Measurements from ENCODE around the gene FMNL2. TPM values are rescaled to one million over a fixed set of nuclear protein-coding genes. Genes with fewer than 3 reads are reported as not detected.

Gene FMNL2
- total and polyA plus RNA-seq, 4 donors: 81.1 to 173 (median 146) TPM

GRCh38 chr2:152434395-152435182 is 99.6 kb downstream of the FMNL2 start:
- 86% methylated on average over 1 of the region's 1 CpG for WGBS (ENCODE audit: insufficient coverage)
- Histone ChIP-seq H3K4me1 (ENCODE audit: control insufficient read depth, insufficient read depth, low read length) (peaks cover 16% of the 10 kb centered on the region), H3K4me3 (ENCODE audit: low read depth, low read length) (no peak overlapping the region), H3K27me3 (ENCODE audit: control insufficient read depth, insufficient read depth, low read length) (no peaks in the 10 kb centered on the region), H3K36me3 (ENCODE audit: control insufficient read depth, insufficient read depth, low read length) (no peaks in the 10 kb centered on the region), H3K9me3 (ENCODE audit: control insufficient read depth, insufficient read depth, low read length) (no peaks in the 10 kb centered on the region), H3K27ac (ENCODE audit: low read depth, low read length) (peak overlapping the region; percentile 49)
- DNase-seq (ENCODE audit: low read depth in 4 of 6, low spot score in 6 of 6): no peak

GRCh38 chr2:152436148-152436547 is 101.2 kb downstream of the FMNL2 start:
- no peaks in the 10 kb centered on the region for H3K36me3 ChIP-seq (ENCODE audit: control insufficient read depth, insufficient read depth, low read length)
- 100% methylated on average over 1 of the region's 1 CpG for WGBS (ENCODE audit: insufficient coverage)
- H3K4me1 ChIP-seq (ENCODE audit: control insufficient read depth, insufficient read depth, low read length): peaks cover 11% of the 10 kb centered on the region
- DNase-seq (ENCODE audit: low read depth in 4 of 6, low spot score in 6 of 6): no peak
- H3K4me3 ChIP-seq (ENCODE audit: low read depth, low read length): no peak overlapping the region
- no peaks in the 10 kb centered on the region for H3K9me3 ChIP-seq (ENCODE audit: control insufficient read depth, insufficient read depth, low read length)
- H3K27ac ChIP-seq (ENCODE audit: low read depth, low read length): no peak overlapping the region
- H3K27me3 ChIP-seq (ENCODE audit: control insufficient read depth, insufficient read depth, low read length): no peaks in the 10 kb centered on the region

GRCh38 chr2:152437276-152438108 is 102.5 kb downstream of the FMNL2 start:
- H3K27me3 ChIP-seq (ENCODE audit: control insufficient read depth, insufficient read depth, low read length): no peaks in the 10 kb centered on the region
- no peak for DNase-seq (ENCODE audit: low read depth in 4 of 6, low spot score in 6 of 6)
- no peaks in the 10 kb centered on the region for H3K9me3 ChIP-seq (ENCODE audit: control insufficient read depth, insufficient read depth, low read length)
- peaks cover 8% of the 10 kb centered on the region for H3K4me1 ChIP-seq (ENCODE audit: control insufficient read depth, insufficient read depth, low read length)
- no peaks in the 10 kb centered on the region for H3K36me3 ChIP-seq (ENCODE audit: control insufficient read depth, insufficient read depth, low read length)
- 45% methylated on average over 2 of the region's 5 CpGs for WGBS (ENCODE audit: insufficient coverage)
- H3K4me3 ChIP-seq (ENCODE audit: low read depth, low read length): no peak overlapping the region
- no peak overlapping the region for H3K27ac ChIP-seq (ENCODE audit: low read depth, low read length)

- WGBS (ENCODE audit: insufficient coverage): 79% methylated on average over 3 of the region's 4 CpGs
- peaks cover 5% of the 10 kb centered on the region for H3K4me1 ChIP-seq (ENCODE audit: control insufficient read depth, insufficient read depth, low read length)
Measured at GRCh38 chr2:152440049-152440448, 105.1 kb downstream of the FMNL2 start.

GRCh38 chr2:152440460-152440859 is 105.5 kb downstream of the FMNL2 start:
- Histone ChIP-seq H3K4me3 (ENCODE audit: low read depth, low read length) (no peak overlapping the region), H3K27me3 (ENCODE audit: control insufficient read depth, insufficient read depth, low read length) (no peaks in the 10 kb centered on the region), H3K27ac (ENCODE audit: low read depth, low read length) (no peak overlapping the region), H3K4me1 (ENCODE audit: control insufficient read depth, insufficient read depth, low read length) (peaks cover 5% of the 10 kb centered on the region), H3K36me3 (ENCODE audit: control insufficient read depth, insufficient read depth, low read length) (no peaks in the 10 kb centered on the region), H3K9me3 (ENCODE audit: control insufficient read depth, insufficient read depth, low read length) (no peaks in the 10 kb centered on the region)
- DNase-seq (ENCODE audit: low read depth in 4 of 6, low spot score in 6 of 6): no peak
- 71% methylated on average over 1 of the region's 3 CpGs for WGBS (ENCODE audit: insufficient coverage)

More at GRCh38 chr2:152440049-152440448, 105.1 kb downstream of the FMNL2 start:
- Histone ChIP-seq H3K36me3 (ENCODE audit: control insufficient read depth, insufficient read depth, low read length) (no peaks in the 10 kb centered on the region), H3K4me3 (ENCODE audit: low read depth, low read length) (no peak overlapping the region), H3K27ac (ENCODE audit: low read depth, low read length) (no peak overlapping the region), H3K27me3 (ENCODE audit: control insufficient read depth, insufficient read depth, low read length) (no peaks in the 10 kb centered on the region), H3K9me3 (ENCODE audit: control insufficient read depth, insufficient read depth, low read length) (no peaks in the 10 kb centered on the region)
- no peak for DNase-seq (ENCODE audit: low read depth in 4 of 6, low spot score in 6 of 6)

- Histone ChIP-seq H3K27ac (ENCODE audit: low read depth, low read length) (no peak overlapping the region), H3K9me3 (ENCODE audit: control insufficient read depth, insufficient read depth, low read length) (no peaks in the 10 kb centered on the region), H3K36me3 (ENCODE audit: control insufficient read depth, insufficient read depth, low read length) (no peaks in the 10 kb centered on the region), H3K4me1 (ENCODE audit: control insufficient read depth, insufficient read depth, low read length) (peaks cover 5% of the 10 kb centered on the region), H3K4me3 (ENCODE audit: low read depth, low read length) (no peak overlapping the region), H3K27me3 (ENCODE audit: control insufficient read depth, insufficient read depth, low read length) (no peaks in the 10 kb centered on the region)
- DNase-seq (ENCODE audit: low read depth in 4 of 6, low spot score in 6 of 6): no peak
- whole genome bisulfite sequencing (ENCODE audit: insufficient coverage): no CpG with 5 or more reads among the region's 7 CpGs
Measured at GRCh38 chr2:152441961-152442360, 107.0 kb downstream of the FMNL2 start.

GRCh38 chr2:152443771-152444170 is 108.8 kb downstream of the FMNL2 start:
- no peak overlapping the region for H3K27ac ChIP-seq (ENCODE audit: low read depth, low read length)
- no peak overlapping the region for H3K4me3 ChIP-seq (ENCODE audit: low read depth, low read length)
- peaks cover 5% of the 10 kb centered on the region for H3K4me1 ChIP-seq (ENCODE audit: control insufficient read depth, insufficient read depth, low read length)
- no peak for DNase-seq (ENCODE audit: low read depth in 4 of 6, low spot score in 6 of 6)
- no peaks in the 10 kb centered on the region for H3K9me3 ChIP-seq (ENCODE audit: control insufficient read depth, insufficient read depth, low read length)
- H3K27me3 ChIP-seq (ENCODE audit: control insufficient read depth, insufficient read depth, low read length): no peaks in the 10 kb centered on the region
- no peaks in the 10 kb centered on the region for H3K36me3 ChIP-seq (ENCODE audit: control insufficient read depth, insufficient read depth, low read length)
- WGBS (ENCODE audit: insufficient coverage): 59% methylated on average over 4 of the region's 6 CpGs

- 93% methylated on average over 2 of the region's 3 CpGs for WGBS (ENCODE audit: insufficient coverage)
Measured at GRCh38 chr2:152444448-152444847, 109.5 kb downstream of the FMNL2 start.

GRCh38 chr2:152445375-152445774 is 110.4 kb downstream of the FMNL2 start:
- DNase-seq (ENCODE audit: low read depth in 4 of 6, low spot score in 6 of 6): no peak
- no peak overlapping the region for H3K27ac ChIP-seq (ENCODE audit: low read depth, low read length)
- peaks cover 6% of the 10 kb centered on the region for H3K4me1 ChIP-seq (ENCODE audit: control insufficient read depth, insufficient read depth, low read length)
- 100% methylated on average over 1 of the region's 2 CpGs for WGBS (ENCODE audit: insufficient coverage)
- H3K36me3 ChIP-seq (ENCODE audit: control insufficient read depth, insufficient read depth, low read length): no peaks in the 10 kb centered on the region
- H3K9me3 ChIP-seq (ENCODE audit: control insufficient read depth, insufficient read depth, low read length): no peaks in the 10 kb centered on the region
- H3K4me3 ChIP-seq (ENCODE audit: low read depth, low read length): no peak overlapping the region
- H3K27me3 ChIP-seq (ENCODE audit: control insufficient read depth, insufficient read depth, low read length): no peaks in the 10 kb centered on the region

More at GRCh38 chr2:152444448-152444847, 109.5 kb downstream of the FMNL2 start:
- Histone ChIP-seq H3K4me3 (ENCODE audit: low read depth, low read length) (no peak overlapping the region), H3K27me3 (ENCODE audit: control insufficient read depth, insufficient read depth, low read length) (no peaks in the 10 kb centered on the region), H3K4me1 (ENCODE audit: control insufficient read depth, insufficient read depth, low read length) (peaks cover 5% of the 10 kb centered on the region), H3K36me3 (ENCODE audit: control insufficient read depth, insufficient read depth, low read length) (no peaks in the 10 kb centered on the region), H3K9me3 (ENCODE audit: control insufficient read depth, insufficient read depth, low read length) (no peaks in the 10 kb centered on the region), H3K27ac (ENCODE audit: low read depth, low read length) (no peak overlapping the region)
- DNase-seq (ENCODE audit: low read depth in 4 of 6, low spot score in 6 of 6): no peak

All from spinal cord (tissue), 10 donors.